Kidney epithelial cell (primary cell): ENCODE measurements around the gene EYA3. TPM values are rescaled to one million over a fixed set of nuclear protein-coding genes. Genes with fewer than 3 reads are reported as not detected.

ENCODE experiments used
- DNase-seq: peaks from one replicate; pipeline ENCODE4 v3.0.0-alpha.2; 2010; ENCODE audit warnings: low read depth
- H3K27me3 ChIP-seq: 2 replicates; pipeline ENCODE4 v1.6.0; 2011; ENCODE audit warnings: low read length; ENCODE audit not compliant: control insufficient read depth, insufficient read depth
- H3K36me3 ChIP-seq: 2 replicates; pipeline ENCODE4 v1.5.1; 2011; ENCODE audit warnings: low read length; ENCODE audit not compliant: control insufficient read depth, insufficient read depth
- H3K4me3 ChIP-seq: 2 replicates; pipeline ENCODE4 v1.5.1; 2011; ENCODE audit warnings: low read depth, mild to moderate bottlenecking, control low read depth, low read length
- CTCF ChIP-seq: IDR thresholded peaks from 2 replicates; pipeline ENCODE4 v1.5.1; 2011; ENCODE audit warnings: mild to moderate bottlenecking, moderate library complexity, low read length, control low read depth, inconsistent platforms; ENCODE audit not compliant: insufficient read depth, poor library complexity, severe bottlenecking
- total RNA-seq: library from RNA; depleted of rRNA; stranded (reverse); fragments of >200 nt; gene quantifications from 2 replicates; pipeline ENCODE4 v1.2.3, GENCODE V29; 2015

The EYA3 gene
- total RNA-seq, 1 donor from 2014 or later: 15.1 TPM

- Histone ChIP-seq H3K27me3 (no peaks in the 10 kb centered on the region), H3K4me3 (no peak overlapping the region), H3K36me3 (no peaks in the 10 kb centered on the region)
- DNase-seq: no peak
- no peak for TF ChIP-seq CTCF
These were observed 21.8 kb downstream of the EYA3 start for GRCh38 chr1:28066393-28067154.

GRCh38 chr1:28064064-28064463, 24.3 kb downstream of the EYA3 start:
- DNase-seq: no peak

GRCh38 chr1:28062806-28063205, 25.6 kb downstream of the EYA3 start:
- TF ChIP-seq CTCF: no peak
- Histone ChIP-seq H3K27me3 (no peaks in the 10 kb centered on the region), H3K36me3 (no peaks in the 10 kb centered on the region), H3K4me3 (no peak overlapping the region)
- DNase-seq: no peak

More at GRCh38 chr1:28064064-28064463, 24.3 kb downstream of the EYA3 start:
- H3K27me3 ChIP-seq: no peaks in the 10 kb centered on the region
- H3K4me3 ChIP-seq: no peak overlapping the region
- no peak for TF ChIP-seq CTCF
- H3K36me3 ChIP-seq: no peaks in the 10 kb centered on the region

GRCh38 chr1:28058971-28059878, 29.2 kb downstream of the EYA3 start:
- DNase-seq: no peak
- TF ChIP-seq CTCF: no peak
- Histone ChIP-seq H3K4me3 (no peak overlapping the region), H3K27me3 (no peaks in the 10 kb centered on the region), H3K36me3 (no peaks in the 10 kb centered on the region)

- Histone ChIP-seq H3K27me3 (no peaks in the 10 kb centered on the region), H3K4me3 (no peak overlapping the region), H3K36me3 (no peaks in the 10 kb centered on the region)
- no peak for DNase-seq
- no peak for TF ChIP-seq CTCF
These were observed 30.2 kb downstream of the EYA3 start for GRCh38 chr1:28058168-28058567.
